CD4-positive, alpha-beta T cell treated with Interleukin-15 for 1 hour (primary cell): ENCODE data around the gene METAP1D.

Experiments
- DNase-seq: peaks from one replicate; pipeline ENCODE4 v3.0.0-alpha.2; 2020

The METAP1D gene

DNA sequence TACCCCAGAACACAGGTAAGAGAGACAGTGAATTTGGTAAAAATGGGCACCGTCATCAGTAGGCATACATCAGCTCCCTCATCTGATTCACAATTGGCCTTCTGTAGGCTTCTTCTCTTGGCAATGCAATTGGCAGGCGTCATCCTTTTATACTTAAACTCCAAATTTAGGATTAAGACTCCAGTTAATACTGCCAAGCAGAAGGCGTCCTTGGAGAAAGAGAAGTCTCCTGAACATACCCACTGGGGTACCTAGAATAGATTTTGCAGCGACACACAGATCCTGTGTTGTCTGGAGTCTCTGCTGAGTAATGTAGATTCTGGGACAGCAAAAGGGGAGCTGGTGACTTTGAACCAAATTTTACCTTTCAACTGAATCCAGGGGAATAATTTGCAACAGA is 592 bp upstream of the METAP1D start:
- DNase-seq: no peak

DNA sequence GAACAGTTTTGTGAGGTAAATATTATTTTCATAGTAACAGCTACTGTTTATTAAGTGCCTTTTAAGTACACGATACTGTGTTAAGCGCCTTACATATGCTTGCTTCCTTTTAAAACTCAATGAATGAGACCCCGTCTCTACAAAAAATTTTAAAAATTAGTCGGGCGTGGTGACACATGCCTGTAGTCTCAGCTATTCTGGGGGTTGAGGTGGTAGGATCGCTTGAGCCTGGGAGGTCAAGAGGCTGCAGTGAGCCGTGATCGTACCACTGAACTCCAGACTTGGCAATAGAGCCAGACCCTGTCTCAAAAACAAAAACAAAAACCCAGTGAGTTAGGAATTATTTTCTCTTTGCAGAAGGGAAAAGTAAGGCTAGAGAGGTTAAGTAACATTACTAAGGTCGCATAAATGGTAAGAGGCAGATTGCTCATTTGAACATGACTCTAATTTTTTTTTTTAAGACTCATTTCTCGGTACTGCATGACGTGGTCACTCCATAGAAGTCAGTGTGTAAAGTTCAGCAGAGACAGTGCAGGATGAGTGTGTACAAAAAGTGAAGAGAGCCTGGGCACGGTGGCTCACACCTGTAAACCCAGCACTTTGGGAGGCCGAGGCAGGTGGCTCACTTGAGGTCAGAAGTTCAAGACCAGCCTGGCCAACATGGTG is 1.1 kb downstream of the METAP1D start:
- DNase-seq: no peak

- DNase-seq: no peak
These were observed 7.6 kb downstream of the METAP1D start for GRCh38 chr2:172007372-172007771.

GRCh38 chr2:172009823-172010222 is 10.1 kb downstream of the METAP1D start:
- no peak for DNase-seq

- no peak for DNase-seq
These were observed 12.2 kb downstream of the METAP1D start for GRCh38 chr2:172011812-172012575.

- no peak for DNase-seq
These were observed 13.1 kb downstream of the METAP1D start for GRCh38 chr2:172012677-172013391.

GRCh38 chr2:172013396-172013795 is 13.6 kb downstream of the METAP1D start:
- no peak for DNase-seq

- DNase-seq: no peak
These were observed 21.6 kb downstream of the METAP1D start for GRCh38 chr2:172021074-172021931.

DNA sequence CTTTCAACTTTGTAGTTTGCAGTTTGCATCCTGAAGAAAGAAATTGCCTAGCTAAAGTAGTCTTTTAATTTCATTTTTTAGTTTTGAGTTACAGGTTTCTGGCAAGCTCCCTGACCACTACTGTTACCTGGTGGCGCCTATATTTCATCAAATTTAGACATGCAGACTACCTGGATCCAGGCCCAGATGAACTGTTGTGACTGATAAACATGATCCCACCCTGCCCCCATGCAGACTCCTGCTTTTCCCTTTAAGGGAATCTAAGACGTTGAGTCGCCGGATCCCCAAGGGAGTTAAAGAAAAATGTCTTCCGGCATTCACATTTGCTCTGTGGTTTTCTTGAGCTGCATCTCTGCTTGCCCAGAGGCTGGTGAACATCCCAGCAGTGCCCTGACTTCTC is 22.2 kb downstream of the METAP1D start:
- no peak for DNase-seq

GRCh38 chr2:172031536-172031935 is 31.8 kb downstream of the METAP1D start:
- DNase-seq: no peak

DNA sequence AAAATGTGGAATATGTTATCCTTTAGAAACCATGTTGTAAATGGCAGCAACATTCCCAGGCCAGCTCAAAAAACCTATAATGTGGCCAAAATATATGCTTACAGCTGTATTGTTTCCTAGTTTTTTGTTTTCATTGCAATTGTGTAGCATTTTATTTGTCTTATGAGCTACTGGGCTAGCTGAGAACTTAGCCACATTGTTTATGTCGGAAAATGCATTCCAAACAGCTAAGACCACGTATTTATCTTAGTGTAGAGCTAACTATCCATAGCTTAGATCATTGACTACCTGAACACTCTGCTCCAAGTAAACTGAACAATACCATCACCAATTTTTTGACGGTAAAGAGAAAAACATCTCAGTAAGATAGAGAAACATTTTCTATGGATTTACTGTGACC is 38.4 kb downstream of the METAP1D start:
- no peak for DNase-seq

- DNase-seq: no peak
These were observed 38.9 kb downstream of the METAP1D start for GRCh38 chr2:172038604-172039003.

DNA sequence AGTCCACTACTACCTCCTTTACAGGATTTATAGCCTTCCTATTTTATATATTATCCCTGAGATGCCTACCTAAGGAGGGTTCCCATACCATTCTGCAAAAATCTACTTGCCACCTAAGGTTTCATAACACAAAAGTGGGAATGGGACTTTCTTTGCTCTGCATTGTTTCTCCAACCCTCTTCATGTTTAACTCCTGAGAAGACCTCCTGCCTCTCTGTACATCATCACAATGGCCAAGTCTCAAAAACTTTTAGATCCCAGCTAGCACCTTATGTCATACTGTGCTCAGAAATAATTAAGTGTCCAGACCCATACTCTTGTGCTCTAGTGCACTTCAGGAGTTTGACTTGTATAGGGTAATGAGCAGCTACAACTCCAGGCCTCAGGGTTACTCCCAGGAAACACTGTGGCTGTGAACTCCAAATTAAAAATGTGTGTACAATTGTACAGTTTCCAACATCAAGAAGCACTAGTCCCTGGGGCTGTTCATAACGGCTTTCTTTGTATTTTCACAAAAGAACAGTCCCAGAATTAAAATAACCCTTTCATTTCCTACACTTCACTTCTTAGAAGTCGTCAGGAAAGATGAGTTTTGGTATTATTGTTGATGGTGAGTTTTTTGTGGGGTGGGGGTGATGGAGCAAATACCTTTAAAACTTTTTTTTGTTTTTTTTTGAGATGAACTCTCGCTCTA is 39.4 kb downstream of the METAP1D start:
- no peak for DNase-seq

DNA sequence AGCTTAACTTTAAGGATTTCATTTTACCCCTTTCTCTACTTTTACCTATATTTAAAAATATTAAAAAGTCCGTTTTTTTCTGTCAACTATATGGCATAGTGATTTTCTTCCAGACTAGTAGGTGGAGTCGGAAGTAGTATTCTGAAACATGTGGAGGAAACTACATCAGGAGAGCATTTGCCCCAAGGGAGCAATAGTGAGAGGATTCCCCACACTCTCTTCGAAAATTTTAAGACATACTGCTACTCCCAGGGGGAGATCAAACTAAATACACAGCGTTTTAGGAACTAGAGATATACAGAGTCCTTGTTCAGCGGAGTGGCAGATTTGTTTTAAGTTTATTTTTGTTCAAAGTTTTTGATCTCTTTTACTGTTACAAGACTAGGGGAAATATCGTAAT is 40.6 kb downstream of the METAP1D start:
- DNase-seq: no peak

- DNase-seq: no peak
These were observed 46.4 kb downstream of the METAP1D start for GRCh38 chr2:172046080-172046678.

DNA sequence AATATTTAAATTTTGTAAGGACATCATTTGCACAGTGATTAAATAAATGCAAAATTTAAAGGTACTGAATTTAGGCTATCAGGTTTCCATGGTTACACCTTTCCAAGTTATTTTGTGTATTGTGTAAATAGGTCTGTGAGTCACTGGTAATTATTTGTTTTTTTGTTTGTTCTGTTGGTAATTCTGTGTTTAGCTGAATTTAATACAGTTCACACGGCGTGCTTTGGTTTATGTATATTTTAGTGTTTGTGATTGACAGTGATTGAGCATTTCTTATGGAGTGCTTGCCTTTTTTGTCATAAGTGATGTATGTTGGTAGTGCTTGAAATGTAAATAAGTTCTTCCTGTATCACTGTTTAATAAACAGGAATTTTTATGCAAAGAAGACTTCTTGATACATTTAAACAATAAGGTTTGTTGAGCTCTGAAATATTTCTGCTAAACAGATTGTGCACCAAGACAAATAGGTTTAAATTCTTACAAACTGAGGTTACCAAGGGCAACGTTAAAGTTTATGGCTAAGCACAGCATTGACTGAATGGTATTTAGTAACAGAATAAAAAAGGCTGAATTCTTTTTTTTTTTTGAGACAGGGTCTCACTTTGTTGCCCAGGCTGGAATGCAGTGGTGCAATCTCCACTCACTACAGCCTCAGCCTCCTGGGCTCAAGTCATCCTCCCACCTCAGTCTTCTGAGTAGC is 47.3 kb downstream of the METAP1D start:
- DNase-seq: no peak

DNA sequence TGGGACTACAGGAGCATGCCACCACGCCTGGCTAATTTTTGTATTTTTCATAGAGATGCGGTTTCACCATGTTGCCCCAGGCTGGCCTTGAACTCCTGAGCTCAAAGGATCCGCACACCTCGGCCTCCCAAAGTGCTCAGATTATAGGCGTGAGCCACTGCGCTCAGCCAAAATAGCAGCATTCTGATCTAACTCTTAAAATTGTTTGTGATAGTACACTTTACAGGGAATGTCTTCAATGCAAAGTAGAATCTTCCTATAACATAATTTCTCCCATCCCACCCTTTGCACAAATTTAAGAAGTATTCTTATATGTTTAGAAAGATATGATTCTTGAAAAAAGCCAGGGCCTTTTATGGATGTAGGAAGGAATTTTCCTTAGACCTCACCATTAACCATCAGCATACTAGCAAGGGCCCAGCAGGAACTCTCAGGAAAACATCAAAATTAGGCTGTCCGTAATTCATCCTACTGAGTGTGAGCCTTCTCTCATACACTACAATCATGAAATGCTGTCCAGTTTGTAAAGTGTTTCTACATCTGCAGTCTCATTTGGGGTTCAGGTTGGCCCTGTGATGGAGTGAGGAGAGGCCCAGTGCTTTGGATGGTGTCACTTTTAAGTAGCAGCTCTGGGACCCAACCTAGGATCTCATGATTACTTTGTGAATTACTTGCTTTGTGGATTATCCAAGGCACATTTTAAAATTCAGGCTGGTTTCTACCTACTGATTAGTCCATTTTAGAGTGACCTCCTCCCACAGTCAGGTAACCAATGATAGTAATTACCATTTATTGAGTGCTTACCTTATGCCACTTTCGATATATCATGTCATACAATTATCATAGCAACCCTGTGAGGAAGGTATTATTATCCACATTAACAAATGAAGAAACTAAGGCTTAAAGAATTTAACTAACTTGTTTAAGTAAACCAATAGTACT is 48.1 kb downstream of the METAP1D start:
- no peak for DNase-seq

DNA sequence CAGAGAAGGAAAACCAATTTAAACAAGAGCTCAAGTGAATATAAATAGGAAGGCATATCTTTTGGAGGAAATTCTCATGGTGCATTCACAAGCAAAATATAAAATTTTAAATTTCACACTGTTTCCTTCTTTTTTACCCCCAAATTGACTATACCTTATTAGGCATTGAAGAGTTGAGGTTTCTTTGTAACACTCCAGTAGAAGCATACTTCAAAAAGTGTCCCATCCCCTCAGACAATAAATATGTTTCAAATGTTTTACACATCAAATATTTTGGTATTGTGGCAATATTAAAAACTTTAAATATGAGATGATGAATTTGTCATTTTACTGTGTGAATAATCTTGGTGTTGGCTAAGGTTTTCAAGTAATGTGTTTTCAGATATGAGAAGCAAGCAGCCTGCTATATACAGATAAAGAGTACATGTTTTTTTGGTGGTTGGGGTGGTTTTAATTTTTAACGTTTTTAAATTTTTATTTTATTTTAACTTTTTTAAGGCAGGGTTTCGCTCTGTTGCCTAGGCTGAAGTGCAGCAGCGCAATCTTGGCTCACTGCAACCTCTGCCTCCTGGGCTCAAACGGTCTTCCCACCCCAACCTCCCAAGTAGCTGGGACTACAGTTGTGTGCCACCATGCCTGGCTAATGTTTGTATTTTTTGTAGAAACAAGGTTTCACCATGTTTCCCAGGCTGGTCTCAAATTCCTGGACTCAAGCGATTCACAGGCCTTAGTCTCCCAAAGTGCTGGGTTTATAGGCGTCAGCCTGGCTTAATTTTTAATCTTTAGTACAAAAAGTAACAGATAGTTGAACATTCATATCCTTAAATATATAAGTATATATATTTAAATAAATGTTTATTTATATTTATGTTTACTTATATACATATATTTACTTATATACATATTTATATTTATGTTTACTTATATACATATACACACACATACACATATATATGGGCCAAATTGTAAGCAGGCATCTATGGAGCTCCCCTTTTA is 49.1 kb downstream of the METAP1D start:
- no peak for DNase-seq
